Measurements from ENCODE around the gene IFI30. TPM values are rescaled to one million over a fixed set of nuclear protein-coding genes. Genes with fewer than 3 reads are reported as not detected.
A peak's percentile ranks its signal among the peaks of the same experiment; 100 is the strongest.

The IFI30 gene
- polyA plus RNA-seq, 12 donors: 0.09 to 4.5 (median 0.67) TPM; not detected in 5

DNA sequence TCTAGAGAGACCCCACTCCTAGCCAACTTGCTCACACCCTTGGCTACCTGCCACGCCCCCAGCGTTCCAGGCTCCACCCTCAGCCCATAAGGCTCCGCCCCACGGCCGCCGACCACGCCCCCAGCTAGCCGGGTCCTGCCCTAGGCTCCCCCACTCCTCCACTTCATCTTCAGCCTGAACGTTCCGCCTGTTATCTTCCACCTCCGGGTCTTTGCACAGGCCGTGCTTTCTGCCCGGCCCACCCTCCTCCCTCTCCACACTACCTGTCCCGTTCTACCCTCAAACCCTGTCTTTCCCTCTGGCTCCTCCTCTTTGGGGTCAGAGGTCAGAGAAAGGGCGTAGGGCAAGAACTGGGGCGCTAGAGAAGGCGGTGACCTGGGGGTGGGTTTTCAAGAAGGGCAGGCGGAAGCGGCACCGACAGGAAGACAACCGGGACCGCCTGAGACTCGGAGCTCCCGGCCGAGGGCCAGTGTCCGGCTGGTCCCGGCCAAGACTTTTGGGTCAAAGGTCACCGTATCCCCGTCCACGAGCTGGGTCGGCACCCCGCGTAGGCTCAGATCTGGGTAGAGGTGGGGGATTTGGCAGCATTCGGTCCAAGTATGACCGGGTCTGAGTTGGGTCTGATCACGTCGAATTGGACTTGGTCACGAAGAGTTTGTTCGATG, 50.4 kb downstream of the IFI30 start:
- DNase-seq: no peak

DNA sequence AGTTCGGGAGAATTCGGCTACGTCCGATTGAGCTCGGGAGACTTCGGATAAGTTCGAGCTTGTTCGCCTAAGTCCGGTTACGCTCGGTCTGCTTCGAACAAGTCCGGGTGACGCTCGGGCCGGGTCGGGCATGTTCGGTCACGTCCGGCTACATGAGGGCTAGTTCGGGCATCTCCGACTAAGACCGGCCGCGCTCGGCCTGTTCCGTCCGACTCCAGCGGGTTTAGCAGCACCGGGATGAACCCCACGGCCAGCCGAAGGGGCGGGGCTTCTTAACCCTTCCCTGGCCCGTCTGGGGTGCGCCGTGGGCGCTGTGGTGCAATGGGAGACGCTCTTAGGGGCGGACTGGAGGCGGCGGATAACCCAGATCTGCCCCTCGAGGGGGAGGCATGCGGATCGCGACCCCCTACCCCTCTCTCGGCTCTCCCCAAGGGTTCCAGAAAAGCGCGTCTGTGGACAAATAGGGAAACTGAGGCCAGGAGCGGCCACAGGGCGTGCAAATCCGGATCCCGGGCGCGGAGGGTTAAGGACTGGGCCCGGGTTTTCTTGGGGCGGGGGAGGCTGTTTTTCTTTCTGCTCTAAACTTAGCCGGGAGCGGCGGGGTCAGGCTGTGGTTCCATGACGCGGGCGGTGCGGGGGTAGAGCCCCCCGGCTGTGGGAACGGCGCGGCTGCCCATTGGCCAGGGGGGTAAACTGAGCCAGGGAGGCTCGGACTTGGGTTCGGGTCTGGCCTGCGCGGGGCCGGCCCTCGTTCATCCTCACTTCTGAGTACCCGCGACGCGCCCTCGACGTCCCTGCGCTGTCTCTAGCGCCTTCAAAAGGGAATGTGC, 51.1 kb downstream of the IFI30 start:
- peak; percentile 97 for DNase-seq

DNA sequence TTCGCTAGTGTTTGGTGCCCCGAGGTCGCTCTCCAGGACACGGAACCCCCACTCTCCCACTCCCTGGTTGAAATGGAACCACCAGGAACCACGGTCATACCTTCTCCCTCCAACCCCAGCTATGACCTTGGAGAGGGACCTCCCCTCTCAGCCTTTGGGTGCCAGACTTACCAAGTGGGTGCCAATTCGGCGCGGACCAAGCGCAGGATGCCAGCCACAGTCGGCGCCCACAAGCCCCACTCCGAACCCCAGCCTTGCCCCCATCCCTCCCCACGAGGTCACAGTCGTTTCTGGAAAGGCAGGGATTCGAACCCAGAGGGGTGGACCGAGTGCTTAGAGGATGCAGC, 51.7 kb downstream of the IFI30 start:
- DNase-seq: no peak

DNA sequence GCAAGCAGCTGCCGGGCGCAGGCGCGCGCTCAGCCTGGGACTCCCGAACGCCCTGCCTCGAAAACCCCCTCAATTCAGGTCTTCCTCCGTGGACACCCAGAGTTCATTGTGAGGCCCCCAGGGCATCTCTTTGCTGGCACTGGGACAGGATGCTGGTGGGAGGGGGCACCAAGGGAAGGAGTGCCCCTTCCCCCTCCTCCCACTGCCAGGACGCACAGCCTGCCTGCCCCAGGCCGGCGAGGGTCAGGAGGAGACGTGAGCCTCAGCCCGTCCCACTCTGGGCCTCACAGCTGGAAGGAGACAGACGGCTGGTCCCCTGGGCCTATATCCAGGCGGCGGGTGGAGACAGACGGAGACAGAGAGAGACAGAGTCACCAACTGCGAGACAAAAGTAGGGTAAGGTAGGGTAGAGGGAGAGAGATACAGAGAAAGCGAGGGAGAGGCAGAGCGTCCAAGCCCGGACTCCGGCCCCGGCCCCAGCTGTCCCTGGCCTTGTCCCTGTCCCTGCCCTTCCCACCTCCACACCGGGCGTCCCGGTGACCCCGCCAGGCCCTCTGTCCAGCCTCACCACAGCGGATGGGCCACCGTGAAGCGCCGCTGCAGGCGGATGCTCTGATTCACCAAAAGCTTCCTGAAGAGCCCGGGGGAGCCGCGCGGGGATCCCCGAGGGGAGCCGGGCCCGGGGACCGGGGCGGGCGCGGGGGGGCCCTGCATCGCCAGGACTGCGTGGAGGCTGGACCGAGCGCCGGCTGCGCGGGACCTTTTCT, 52.3 kb downstream of the IFI30 start, which contains the start of gene PDE4C:
Gene PDE4C, minus strand, starts transcription at position 737 of the 767 bp plus-strand sequence. Its CDS starts 23 bp downstream, at position 714.
- DNase-seq: no peak

DNA sequence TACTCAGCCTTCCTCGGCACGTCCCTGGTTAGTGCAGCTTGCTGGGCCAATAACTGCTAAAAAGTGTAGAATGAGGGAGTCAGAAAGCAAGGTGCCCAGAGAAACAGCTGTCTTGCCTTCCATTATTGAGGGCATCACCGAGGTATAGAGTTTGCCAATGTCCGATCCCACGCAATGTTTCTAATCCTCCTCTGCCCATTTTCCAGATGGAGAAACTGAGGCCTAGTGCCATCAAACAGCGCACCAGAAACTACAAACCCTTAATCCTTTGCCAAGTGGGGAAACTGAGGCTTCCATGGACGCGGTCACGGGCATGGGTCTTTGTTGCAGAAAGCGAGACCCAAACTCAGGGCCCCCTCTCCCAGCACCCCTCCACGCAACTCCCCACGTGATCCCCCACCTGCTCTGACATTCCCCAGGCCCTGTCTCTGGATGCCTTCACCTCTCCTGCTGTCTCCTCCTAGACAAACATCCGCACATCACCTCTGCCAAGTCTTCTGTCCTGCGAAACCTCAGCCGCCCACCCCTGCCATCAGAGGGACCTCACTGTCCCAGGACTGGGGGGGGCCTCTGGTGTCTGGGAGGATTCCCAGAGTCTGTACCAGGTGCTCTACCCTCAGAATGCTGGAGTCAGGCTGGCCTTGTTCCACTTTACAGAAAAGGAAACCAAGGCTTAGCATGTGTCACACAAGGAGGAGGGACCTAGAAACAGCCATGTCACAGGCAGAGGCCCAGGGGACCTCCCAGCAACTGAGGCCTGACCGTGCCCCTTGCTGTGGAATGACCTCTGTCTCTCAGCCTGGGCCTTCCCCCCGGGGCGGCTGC, 53.6 kb downstream of the IFI30 start:
- DNase-seq: no peak

Other genes with a start within 250 kb of the IFI30 start
- gene CCDC124, start 240.8 kb upstream of the IFI30 start, polyA plus RNA-seq (ENCODE audit: insufficient read length in 12 of 12): 10 to 100 TPM in 11 of 12 donors, not detected in 1; 31.2 to 90.7 (median 45.0) TPM
- gene KCNN1, start 206.7 kb upstream of the IFI30 start, polyA plus RNA-seq (ENCODE audit: insufficient read length in 12 of 12): 1 to 10 TPM in 6 of 12 donors, under 1 TPM in 4, not detected in 2; 0.56 to 6.9 (median 1.0) TPM
- 1 to 10 TPM in 11 of 12 donors, not detected in 1; 2.7 to 9.7 (median 4.7) TPM for gene ARRDC2, start 165.6 kb upstream of the IFI30 start, polyA plus RNA-seq (ENCODE audit: insufficient read length in 12 of 12)
- gene IL12RB1, start 86.9 kb upstream of the IFI30 start, polyA plus RNA-seq (ENCODE audit: insufficient read length in 12 of 12): under 1 TPM in 10 of 12 donors, not detected in 2; 0.21 to 0.58 (median 0.32) TPM
- gene MAST3, start 76.0 kb upstream of the IFI30 start, polyA plus RNA-seq (ENCODE audit: insufficient read length in 12 of 12): 10 to 100 TPM in 4 of 12 donors, 1 to 10 TPM in 8; 4.4 to 70.6 (median 8.8) TPM
- 10 to 100 TPM in 11 of 12 donors, not detected in 1; 33.4 to 70.2 (median 45.2) TPM for gene PIK3R2, start 20.6 kb upstream of the IFI30 start, polyA plus RNA-seq (ENCODE audit: insufficient read length in 12 of 12)
- gene MPV17L2, start 19.4 kb downstream of the IFI30 start, polyA plus RNA-seq (ENCODE audit: insufficient read length in 12 of 12): 1 to 10 TPM in 10 of 12 donors, not detected in 2; 3.2 to 5.8 (median 5.2) TPM
- gene RAB3A, start 30.2 kb downstream of the IFI30 start, polyA plus RNA-seq (ENCODE audit: insufficient read length in 12 of 12): 1 to 10 TPM in 10 of 12 donors, not detected in 2; 2.7 to 5.5 (median 3.3) TPM
- gene PDE4C, start 52.6 kb downstream of the IFI30 start, polyA plus RNA-seq (ENCODE audit: insufficient read length in 12 of 12): 1 to 10 TPM in 10 of 12 donors, not detected in 2; 1.1 to 8.3 (median 2.9) TPM
- gene IQCN, start 100.6 kb downstream of the IFI30 start, polyA plus RNA-seq (ENCODE audit: insufficient read length in 12 of 12): 10 to 100 TPM in 1 of 12 donors, 1 to 10 TPM in 10, not detected in 1; 1.9 to 17.4 (median 3.3) TPM
- 100 to 1,000 TPM in 8 of 12 donors, 10 to 100 TPM in 3, not detected in 1; 49.8 to 294 (median 112) TPM for gene JUND, start 107.8 kb downstream of the IFI30 start, polyA plus RNA-seq (ENCODE audit: insufficient read length in 12 of 12)
- 100 to 1,000 TPM in 1 of 12 donors, 10 to 100 TPM in 10, not detected in 1; 71.8 to 123 (median 76.6) TPM for gene LSM4, start 149.3 kb downstream of the IFI30 start, polyA plus RNA-seq (ENCODE audit: insufficient read length in 12 of 12)
- gene PGPEP1, start 166.8 kb downstream of the IFI30 start, polyA plus RNA-seq (ENCODE audit: insufficient read length in 12 of 12): 10 to 100 TPM in 9 of 12 donors, 1 to 10 TPM in 3; 8.5 to 77.8 (median 13.2) TPM
- gene GDF15, start 212.3 kb downstream of the IFI30 start, polyA plus RNA-seq (ENCODE audit: insufficient read length in 12 of 12): 1 to 10 TPM in 4 of 12 donors, under 1 TPM in 7, not detected in 1; 0.20 to 9.6 (median 0.54) TPM
- 1 to 10 TPM in 7 of 12 donors, under 1 TPM in 3, not detected in 2; 0.45 to 2.6 (median 1.2) TPM for gene LRRC25, start 223.8 kb downstream of the IFI30 start, polyA plus RNA-seq (ENCODE audit: insufficient read length in 12 of 12)
- gene SSBP4, start 245.6 kb downstream of the IFI30 start, polyA plus RNA-seq (ENCODE audit: insufficient read length in 12 of 12): 100 to 1,000 TPM in 2 of 12 donors, 10 to 100 TPM in 9, not detected in 1; 72.8 to 126 (median 87.7) TPM